Measurements from ENCODE around the gene RASSF7.

RASSF7 gene

DNA sequence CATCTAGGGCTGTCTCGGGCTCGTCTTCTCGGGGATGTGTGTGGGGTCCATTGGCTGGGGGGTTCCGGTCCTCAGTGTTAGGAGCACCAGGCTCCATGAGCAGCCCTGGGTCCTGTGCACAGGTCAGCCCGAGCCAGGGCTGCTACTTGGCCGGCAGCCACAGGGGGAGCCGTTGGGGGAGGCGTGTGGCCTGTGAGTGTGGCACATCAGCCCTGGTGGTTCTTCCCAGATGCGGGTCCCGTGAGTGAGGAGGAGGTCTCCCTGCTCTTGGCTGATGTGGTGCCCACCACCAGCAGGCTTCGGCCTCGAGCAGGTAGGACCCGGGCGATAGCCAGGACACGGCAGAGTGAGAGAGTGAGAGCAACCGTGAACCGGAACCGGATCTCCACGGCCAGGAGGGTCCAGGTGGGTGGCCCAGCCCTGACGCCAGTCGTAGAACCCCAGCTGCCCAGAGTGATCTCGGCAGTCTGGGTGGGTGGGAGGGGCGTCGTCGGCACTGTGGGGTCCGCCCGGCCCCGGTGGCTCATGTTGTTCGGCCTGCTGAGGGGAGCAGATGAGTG, 36.5 kb downstream of the RASSF7 start:
- in situ Hi-C loops (cut with MboI; ENCODE audit: low pct_unique_long_range_greater_than_20kb, low sequenced_read_pairs) = no loop called here

GRCh38 chr11:598005-598680, 37.4 kb downstream of the RASSF7 start:
- in situ Hi-C loops (cut with MboI; ENCODE audit: low pct_unique_long_range_greater_than_20kb, low sequenced_read_pairs) = no loop called here
- no peak for DNase-seq

More for the DNA sequence above, 36.5 kb downstream of the RASSF7 start:
- DNase-seq = no peak

DNA sequence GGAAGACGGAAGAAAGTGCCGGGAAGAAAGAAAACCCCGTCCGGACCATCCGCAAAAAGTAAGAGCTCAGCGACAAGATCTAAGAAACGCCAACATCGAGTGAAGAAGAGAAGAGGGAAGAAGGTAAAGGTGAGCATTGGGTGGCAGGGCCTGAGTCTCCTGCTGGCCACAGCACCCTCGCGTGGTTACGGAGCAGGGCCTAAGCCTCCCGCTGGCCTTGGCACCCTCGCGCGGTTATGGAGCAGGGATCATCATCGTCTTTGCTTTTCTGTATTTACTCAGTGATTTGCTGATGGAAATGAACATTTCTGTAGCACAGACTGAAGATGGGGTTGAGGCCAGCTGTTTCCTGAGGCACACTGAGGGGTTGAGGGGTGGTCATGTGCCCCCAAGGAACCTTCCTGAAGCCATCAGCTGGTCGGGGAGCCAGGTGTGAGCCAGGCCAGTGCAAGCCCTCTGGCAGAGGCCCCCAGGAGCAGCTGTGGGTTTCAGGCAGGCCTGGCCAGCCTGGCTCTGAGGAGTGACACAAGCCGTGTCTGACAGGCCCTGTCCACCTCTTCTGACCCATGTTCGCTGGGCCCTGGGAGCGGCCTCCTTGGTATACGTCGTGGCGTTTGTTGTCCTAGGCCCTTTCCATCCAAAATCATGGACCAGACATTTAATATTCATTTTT, 40.9 kb downstream of the RASSF7 start:
- DNase-seq = no peak
- in situ Hi-C loops (cut with MboI; ENCODE audit: low pct_unique_long_range_greater_than_20kb, low sequenced_read_pairs) = no loop called here

DNA sequence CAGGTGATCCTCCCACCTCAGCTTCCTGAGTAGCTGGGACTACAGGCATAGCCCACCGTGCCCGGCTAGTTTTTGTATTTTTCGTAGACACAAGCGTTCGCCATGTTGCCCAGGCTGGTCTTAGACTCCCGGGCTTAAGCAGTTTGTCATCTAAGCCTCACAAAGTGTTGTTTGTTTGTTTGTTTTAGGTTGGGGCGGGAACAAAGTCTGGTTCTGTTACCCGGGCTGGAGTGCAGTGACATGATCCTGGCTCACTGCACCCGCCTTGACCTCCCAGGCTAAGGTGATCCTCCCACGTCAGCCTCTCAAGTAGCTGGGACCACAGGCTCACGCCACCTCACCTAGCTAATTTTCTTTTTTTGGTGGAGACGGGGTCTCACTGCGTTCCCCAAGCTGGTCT, 42.4 kb downstream of the RASSF7 start:
- no peak for DNase-seq
- in situ Hi-C loops (cut with MboI; ENCODE audit: low pct_unique_long_range_greater_than_20kb, low sequenced_read_pairs) = no loop called here

GRCh38 chr11:605286-606129, 44.7 kb downstream of the RASSF7 start:
- no peak for DNase-seq
- in situ Hi-C loops (cut with MboI; ENCODE audit: low pct_unique_long_range_greater_than_20kb, low sequenced_read_pairs) = no loop called here

DNA sequence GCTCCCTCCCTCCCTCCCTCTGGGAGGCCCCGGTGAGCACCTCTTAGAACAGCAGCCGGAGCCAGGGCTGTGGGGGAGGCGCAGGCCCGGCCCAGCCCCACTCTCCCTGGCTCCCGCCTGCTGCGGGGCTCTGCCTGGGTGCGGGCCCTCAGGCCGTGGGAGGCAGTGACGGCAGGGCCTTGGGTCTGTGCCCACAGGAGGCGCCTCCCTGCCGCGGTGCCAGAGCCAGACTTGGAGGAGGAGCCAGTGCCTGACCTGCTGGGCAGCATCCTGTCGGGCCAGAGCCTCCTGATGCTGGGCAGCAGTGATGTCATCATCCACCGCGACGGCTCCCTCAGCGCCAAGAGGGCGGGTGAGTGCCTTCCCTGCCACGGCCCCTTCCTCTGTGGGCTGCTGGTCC, 45.5 kb downstream of the RASSF7 start:
- in situ Hi-C loops (cut with MboI; ENCODE audit: low pct_unique_long_range_greater_than_20kb, low sequenced_read_pairs) = no loop called here
- DNase-seq = no peak

DNA sequence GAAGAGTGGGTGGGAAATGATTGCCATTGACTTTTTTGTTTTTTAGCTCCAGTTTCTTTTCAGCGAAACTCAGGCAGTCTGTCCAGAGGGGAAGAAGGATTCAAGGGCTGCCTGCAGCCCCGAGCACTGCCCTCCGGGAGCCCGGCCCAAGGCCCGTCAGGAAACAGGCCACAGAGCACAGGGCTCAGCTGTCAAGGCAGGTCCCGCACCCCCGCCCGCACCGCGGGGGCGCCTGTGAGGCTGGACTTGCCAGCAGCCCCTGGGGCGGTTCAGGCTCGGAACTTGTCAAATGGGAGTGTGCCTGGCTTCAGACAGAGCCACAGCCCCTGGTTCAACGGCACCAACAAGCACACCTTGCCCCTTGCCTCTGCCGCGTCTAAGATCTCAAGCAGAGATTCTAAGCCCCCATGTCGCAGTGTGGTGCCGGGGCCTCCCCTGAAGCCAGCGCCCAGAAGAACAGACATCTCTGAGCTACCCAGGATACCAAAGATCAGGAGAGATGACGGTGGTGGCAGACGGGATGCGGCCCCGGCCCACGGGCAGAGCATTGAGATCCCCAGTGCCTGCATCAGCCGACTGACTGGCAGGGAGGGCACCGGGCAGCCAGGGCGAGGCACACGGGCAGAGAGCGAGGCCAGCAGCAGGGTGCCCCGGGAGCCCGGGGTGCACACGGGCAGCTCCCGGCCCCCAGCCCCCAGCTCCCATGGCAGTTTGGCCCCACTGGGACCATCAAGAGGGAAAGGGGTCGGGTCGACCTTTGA, 46.4 kb downstream of the RASSF7 start:
- no peak for DNase-seq
- in situ Hi-C loops (cut with MboI; ENCODE audit: low pct_unique_long_range_greater_than_20kb, low sequenced_read_pairs) = no loop called here

DNA sequence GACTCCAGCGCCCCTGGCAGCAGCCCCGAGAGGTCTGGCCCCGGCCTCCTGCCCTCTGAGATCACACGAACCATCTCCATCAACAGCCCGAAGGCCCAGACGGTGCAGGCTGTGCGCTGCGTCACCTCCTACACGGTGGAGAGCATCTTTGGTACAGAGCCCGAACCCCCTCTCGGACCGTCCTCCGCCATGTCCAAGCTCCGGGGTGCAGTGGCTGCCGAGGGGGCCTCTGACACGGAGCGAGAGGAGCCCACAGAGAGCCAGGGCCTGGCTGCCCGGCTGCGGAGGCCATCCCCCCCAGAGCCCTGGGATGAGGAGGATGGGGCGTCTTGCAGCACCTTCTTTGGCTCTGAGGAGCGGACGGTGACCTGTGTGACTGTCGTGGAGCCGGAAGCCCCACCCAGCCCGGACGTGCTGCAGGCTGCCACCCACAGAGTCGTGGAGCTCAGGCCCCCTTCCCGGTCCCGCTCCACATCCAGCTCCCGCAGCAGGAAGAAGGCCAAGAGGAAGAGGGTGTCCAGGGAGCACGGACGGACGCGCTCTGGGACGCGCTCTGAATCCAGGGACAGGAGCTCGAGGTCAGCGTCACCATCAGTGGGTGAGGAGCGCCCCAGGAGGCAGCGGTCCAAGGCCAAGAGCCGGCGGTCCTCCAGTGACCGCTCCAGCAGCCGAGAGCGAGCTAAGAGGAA, 47.3 kb downstream of the RASSF7 start:
- DNase-seq = no peak
- in situ Hi-C loops (cut with MboI; ENCODE audit: low pct_unique_long_range_greater_than_20kb, low sequenced_read_pairs) = no loop called here

DNA sequence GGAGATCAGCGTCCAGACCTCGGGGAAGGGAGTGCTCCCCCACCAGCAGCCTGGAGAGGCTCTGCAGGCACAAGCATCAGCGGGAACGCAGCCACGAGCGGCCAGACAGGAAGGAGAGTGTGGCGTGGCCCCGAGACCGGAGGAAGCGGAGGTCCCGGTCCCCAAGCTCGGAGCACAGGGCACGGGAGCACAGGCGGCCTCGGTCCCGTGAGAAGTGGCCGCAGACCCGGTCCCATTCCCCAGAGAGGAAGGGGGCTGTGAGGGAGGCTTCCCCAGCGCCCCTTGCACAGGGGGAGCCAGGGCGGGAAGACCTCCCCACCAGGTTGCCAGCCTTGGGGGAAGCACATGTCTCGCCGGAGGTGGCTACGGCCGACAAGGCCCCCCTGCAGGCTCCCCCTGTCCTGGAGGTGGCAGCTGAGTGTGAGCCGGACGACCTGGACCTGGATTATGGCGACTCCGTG, 48.1 kb downstream of the RASSF7 start:
- no peak for DNase-seq
- in situ Hi-C loops (cut with MboI; ENCODE audit: low pct_unique_long_range_greater_than_20kb, low sequenced_read_pairs) = no loop called here

- no peak for DNase-seq
- in situ Hi-C loops (cut with MboI; ENCODE audit: low pct_unique_long_range_greater_than_20kb, low sequenced_read_pairs) = no loop called here
These were observed 48.6 kb downstream of the RASSF7 start for GRCh38 chr11:609341-609811.

DNA sequence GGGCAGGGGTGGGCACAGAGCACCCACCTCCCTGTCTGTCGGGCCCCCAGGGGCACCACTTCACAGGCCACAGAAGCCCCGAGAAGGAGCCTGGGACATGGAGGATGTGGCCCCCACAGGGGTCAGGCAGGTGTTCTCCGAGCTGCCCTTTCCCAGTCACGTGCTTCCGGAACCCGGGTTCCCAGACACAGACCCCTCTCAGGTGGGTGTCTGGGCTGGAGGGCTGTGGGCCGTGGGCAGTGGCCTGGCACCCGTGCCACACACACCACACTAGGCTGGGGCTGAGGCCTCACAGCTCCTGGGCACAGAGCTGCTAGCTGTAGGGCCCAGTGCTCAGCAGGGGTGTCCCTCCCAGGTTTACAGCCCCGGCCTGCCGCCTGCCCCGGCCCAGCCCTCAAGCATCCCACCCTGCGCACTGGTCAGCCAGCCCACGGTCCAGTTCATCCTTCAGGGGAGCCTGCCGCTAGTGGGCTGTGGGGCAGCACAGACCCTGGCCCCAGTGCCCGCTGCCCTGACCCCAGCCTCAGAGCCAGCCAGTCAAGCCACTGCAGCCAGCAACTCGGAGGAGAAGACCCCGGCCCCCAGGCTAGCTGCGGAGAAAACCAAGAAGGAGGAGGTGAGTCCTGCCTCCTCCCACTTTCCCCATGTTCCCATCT, 49.5 kb downstream of the RASSF7 start:
- in situ Hi-C loops (cut with MboI; ENCODE audit: low pct_unique_long_range_greater_than_20kb, low sequenced_read_pairs) = no loop called here
- no peak for DNase-seq

- no peak for DNase-seq
- in situ Hi-C loops (cut with MboI; ENCODE audit: low pct_unique_long_range_greater_than_20kb, low sequenced_read_pairs) = no loop called here
These were observed 50.5 kb downstream of the RASSF7 start for GRCh38 chr11:611001-611996.

DNA sequence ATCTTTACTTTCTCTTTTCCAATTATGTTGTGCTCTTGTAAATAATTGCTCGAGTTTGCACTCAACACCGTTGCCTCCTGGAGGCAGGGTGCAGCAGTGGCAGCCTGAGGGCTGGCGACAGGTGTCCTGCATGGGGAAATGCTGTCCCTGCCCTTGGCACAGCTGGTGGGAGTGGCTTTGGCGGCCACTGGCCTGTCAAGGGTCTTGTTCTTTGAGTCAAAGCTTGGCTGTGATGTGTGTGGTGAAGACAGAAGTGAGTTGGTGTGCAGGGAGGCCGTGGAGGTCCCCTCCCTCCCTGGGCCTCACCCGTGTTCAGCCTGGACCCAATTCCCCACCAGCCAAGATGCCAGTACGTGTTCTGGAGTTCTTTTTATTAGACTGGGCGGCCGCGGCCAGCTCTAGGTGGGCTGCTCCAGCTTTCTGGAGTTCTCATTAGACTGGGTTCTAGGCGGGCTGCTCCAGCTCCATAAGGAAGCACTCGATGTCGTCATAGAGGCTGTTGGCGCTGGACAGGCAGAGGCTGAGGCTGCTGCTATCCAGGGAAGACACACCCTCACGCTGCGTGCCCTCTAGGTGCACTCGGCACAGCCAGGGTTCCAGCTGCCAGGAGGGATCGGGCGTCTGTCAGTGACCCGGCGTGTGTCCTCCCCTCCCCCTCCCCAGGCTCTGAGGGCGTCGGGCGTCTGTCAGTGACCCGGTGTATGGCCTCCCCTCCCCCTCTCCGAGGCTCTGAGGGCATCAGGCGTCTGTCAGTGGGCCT, 51.6 kb downstream of the RASSF7 start:
- DNase-seq = peak; percentile 41
- in situ Hi-C loops (cut with MboI; ENCODE audit: low pct_unique_long_range_greater_than_20kb, low sequenced_read_pairs) = no loop called here

GRCh38 chr11:612961-613300, 52.2 kb downstream of the RASSF7 start:
- in situ Hi-C loops (cut with MboI; ENCODE audit: low pct_unique_long_range_greater_than_20kb, low sequenced_read_pairs) = no loop called here
- no peak for DNase-seq

DNA sequence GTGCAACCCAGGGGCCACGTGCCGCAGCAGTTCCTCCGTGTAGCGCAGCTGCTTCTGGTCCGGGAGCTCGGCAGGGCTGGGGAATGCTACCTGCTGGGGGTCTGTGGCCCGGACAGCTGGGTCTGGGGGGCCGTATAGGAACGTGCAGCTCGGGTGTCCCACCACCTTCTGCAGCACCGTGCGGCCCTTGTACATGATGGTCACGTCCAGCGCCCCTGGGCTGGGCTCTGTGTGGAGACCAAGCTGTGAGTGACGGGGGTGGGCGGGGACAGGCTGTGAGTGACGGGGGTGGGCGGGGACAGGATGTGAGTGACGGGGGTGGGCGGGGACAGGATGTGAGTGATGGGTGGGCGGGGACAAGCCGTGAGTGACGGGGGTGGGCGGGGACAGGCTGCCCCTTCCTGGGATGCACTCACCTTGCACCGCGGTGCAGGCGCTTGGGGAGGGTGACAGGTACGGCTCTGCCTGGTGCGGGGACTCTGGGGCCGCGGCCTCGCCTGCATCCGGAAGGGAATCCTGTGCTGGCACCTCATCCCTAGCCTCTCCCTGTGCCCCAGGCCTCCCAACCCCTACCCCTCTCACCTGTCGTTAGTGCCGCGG, 52.7 kb downstream of the RASSF7 start:
- no peak for DNase-seq
- in situ Hi-C loops (cut with MboI; ENCODE audit: low pct_unique_long_range_greater_than_20kb, low sequenced_read_pairs) = no loop called here

All from KBM-7 (cell line).